Daoy (cell line): Measurements from ENCODE around the gene ZNF583. TPM values are rescaled to one million over a fixed set of nuclear protein-coding genes. Genes with fewer than 3 reads are reported as not detected.

Experiments used
- DNase-seq: peaks from one replicate; pipeline ENCODE4 v3.0.0-alpha.2; 2015; ENCODE audit warnings: low read depth
- total RNA-seq: library from RNA; depleted of rRNA; stranded (reverse); fragments of >200 nt; shearing (Covaris generic); gene quantifications from 2 replicates; pipeline ENCODE4 v1.2.3, GENCODE V29; 2014; rRNA removed

ZNF583 gene
- 3.9 and 4.1 TPM in 2 replicates for total RNA-seq

- peak; percentile 99 for DNase-seq
These were observed at the start of gene ZNF583 for GRCh38 chr19:56403764-56404704. Gene ZNF583 (plus strand): TSS chr19:56404332. CDS start chr19:56407115, 2,783 bp downstream.

- no peak for DNase-seq
These were observed 48.6 kb upstream of the ZNF583 start for GRCh38 chr19:56355517-56355916.

GRCh38 chr19:56356944-56357343 is 47.2 kb upstream of the ZNF583 start:
- DNase-seq, result no peak

GRCh38 chr19:56360841-56361240 is 43.3 kb upstream of the ZNF583 start:
- DNase-seq, result no peak

DNA sequence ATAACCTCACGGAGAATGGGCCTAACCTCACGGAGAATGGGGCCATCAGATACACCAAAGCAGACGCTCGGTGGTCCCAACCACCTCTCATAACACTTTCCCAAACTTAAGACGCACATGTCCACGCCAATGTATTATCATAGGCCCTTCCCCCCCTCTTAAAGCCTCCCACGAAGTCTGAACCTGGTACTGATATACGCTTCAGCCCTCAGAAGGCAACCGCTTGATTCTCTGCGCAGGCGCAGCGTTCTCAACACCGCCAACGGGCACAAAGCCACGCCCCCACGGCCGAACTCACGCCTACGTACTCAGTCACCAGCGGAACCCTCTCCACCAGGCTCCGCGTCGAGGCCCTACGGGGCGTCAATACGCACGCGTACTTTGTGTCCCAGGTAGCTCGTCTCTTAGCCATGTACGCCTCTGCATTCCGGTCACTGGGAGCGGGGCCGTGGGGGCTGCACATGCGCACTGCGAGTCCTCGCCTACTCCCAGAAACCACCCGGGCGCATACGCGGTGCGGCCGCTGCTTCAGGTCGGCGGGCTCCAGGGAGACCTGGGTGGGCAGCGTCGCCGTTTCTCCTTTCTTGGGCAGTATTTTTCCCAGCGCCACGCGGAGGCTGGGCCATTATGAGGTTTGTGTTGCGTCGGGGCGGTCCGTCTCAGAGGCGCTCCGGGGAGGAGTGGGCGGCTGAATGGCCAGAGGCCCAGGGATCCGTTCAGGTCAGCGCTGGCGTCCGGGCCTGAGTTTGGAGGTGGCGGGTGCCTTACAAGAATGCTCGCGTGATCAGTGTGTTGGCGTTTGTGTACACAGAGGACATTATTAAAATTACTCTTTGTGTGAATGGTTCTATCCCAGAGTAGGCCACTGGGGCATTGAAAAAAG is 36.1 kb upstream of the ZNF583 start:
- DNase-seq, result peak; percentile 96

- no peak for DNase-seq
These were observed 34.1 kb upstream of the ZNF583 start for GRCh38 chr19:56369886-56370676.

- no peak for DNase-seq
These were observed 31.9 kb upstream of the ZNF583 start for GRCh38 chr19:56372281-56372680.

- no peak for DNase-seq
These were observed 26.8 kb upstream of the ZNF583 start for GRCh38 chr19:56377105-56377924.

GRCh38 chr19:56383826-56384605 is 20.1 kb upstream of the ZNF583 start:
- DNase-seq, result peak; percentile 11

GRCh38 chr19:56393119-56394012 is 10.8 kb upstream of the ZNF583 start, which contains the start of gene ZNF582:
Gene ZNF582 (minus strand): TSS chr19:56393534. CDS start chr19:56391752, 1,782 bp downstream.
- peak; percentile 96 for DNase-seq

DNA sequence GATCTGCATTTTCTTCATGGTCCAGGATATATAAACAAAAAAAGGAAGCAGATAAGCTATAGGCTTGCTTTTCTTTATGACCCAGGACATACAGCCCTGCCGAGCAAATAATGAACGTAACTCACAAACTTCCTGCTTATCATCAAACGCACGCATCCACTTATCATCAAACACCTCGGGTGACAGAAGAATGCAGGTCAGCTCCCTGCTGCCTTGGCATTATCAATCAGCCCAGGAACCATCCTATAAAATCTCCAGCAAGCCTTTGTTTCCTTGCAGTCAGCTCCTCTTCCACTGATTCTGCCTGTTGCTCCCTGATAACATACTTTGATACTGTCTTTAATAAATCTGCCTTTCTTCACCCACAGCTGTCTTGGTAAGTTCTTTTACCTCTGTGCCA is 5.3 kb upstream of the ZNF583 start:
- DNase-seq, result no peak

DNA sequence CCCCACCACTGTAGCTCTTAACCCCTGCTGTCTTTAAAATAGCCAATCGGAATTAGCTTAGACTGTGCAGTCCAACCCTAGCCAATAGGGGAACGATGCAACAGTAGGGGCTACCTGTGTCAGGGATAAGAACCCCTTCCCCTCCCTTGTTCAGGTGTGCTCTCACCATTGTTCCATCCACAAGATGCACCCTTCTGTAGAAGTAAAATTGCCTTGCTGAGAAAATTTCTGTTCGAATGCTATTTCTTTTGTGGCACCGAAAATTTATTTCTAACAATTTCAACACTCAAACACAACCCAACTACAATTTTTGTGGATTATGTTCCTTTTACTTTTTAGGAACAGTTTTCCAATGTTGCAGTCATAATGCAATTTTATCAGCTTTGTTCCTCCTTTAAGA is 3.6 kb upstream of the ZNF583 start:
- DNase-seq, result no peak

DNA sequence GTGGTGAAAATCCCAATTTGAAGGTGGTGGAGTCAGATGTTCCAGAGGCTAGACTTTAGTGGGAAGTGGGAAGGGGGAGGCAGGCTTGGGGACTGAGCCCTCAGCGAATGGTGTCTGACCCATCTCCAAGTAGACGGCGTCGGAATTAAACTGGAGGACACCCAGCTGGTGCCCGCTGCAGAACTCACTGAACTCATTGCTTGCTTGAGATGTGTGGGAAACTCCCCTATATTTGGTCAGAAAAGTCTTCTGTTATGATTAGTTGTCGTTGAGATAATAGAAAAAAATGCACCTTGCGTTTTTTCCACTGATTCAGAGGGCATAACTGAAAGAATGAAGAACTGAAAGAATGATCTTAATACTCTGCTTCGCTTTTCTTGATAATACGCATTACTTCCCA is 871 bp upstream of the ZNF583 start:
- no peak for DNase-seq

GRCh38 chr19:56404705-56405056 is 549 bp downstream of the ZNF583 start:
- DNase-seq, result no peak

DNA sequence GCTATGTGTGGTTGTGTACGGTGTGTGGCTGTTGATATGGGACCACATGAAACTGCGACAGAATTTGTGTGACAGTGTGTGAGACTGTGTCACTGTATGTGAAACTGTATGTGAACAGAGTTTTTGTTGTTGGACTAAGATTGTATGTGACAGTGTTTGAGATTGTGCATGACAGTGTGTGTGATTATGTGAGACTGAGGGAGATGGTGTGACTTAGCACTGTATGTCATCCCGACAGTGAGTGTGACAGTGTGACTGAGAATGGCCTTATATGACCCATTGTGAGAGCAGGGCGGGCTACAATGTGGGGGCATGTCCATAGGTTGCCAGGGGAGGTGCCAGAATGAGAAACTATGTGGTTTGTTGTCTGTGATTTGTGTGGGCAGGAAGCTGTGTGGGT is 930 bp downstream of the ZNF583 start:
- no peak for DNase-seq

DNA sequence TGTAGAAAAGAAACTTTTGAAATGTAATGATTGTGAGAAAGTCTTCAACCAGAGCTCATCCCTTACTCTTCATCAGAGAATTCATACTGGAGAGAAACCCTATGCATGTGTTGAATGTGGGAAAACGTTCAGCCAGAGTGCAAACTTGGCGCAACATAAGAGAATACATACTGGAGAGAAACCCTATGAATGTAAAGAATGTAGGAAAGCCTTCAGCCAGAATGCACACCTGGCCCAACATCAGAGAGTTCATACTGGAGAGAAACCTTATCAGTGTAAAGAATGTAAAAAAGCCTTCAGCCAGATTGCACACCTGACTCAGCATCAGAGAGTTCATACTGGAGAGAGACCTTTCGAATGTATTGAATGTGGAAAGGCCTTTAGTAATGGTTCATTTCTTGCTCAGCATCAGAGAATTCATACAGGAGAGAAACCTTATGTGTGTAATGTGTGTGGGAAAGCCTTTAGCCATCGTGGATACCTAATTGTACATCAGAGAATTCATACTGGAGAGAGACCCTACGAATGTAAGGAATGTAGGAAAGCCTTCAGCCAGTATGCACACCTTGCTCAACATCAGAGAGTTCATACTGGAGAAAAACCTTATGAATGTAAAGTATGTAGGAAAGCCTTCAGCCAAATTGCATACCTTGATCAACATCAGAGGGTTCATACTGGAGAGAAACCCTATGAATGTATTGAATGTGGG is 19.3 kb downstream of the ZNF583 start:
- no peak for DNase-seq

- no peak for DNase-seq
These were observed 19.8 kb downstream of the ZNF583 start for GRCh38 chr19:56423985-56424353.

GRCh38 chr19:56441206-56441792 is 37.2 kb downstream of the ZNF583 start:
- DNase-seq, result no peak
